Thyroid gland (tissue), 4 donors: ENCODE data around the gene NIPSNAP3A.

Experiments used
- POLR2A ChIP-seq, 2 donors: fragments of 450-650 bp; IDR thresholded peaks; one replicate each; pipeline ENCODE4 v1.6.1; 2017; ENCODE audit warnings: antibody characterized with exemption in 2 of 2, mild to moderate bottlenecking in 2 of 2, moderate library complexity in 1 of 2
- TF ChIP-seq, protein P1 (sequence below), 6 experiments: fragments of 200-600 bp in 3 of 6; fragments of 450-650 bp in 3 of 6; sonication (generic) in 3 of 6; IDR thresholded peaks; one replicate each; pipeline ENCODE4 v1.5.1; 2016 to 2019; ENCODE audit warnings: antibody characterized with exemption in 6 of 6, mild to moderate bottlenecking in 2 of 6, inconsistent platforms in 1 of 6, moderate library complexity in 1 of 6

DNA sequence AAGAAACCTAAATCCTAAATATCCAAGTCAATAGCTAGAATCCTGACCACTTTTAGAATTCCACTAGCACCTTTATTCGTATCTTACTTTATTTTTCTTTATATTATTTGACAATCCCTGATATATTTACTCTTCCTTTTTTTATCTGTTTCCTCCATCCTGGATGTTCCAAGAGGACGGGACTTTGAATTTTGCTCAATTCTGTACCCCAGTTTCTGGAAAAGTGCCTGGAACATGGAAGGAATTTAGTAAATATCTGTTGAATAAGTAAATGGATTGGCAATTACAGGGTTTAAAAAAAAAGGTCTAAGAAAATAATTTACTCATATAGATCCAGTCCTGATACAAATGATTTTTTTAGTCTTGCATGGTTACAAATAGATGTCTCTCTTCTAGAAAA lies 1.2 kb upstream of the NIPSNAP3A start:
- TF ChIP-seq, protein P1, sequence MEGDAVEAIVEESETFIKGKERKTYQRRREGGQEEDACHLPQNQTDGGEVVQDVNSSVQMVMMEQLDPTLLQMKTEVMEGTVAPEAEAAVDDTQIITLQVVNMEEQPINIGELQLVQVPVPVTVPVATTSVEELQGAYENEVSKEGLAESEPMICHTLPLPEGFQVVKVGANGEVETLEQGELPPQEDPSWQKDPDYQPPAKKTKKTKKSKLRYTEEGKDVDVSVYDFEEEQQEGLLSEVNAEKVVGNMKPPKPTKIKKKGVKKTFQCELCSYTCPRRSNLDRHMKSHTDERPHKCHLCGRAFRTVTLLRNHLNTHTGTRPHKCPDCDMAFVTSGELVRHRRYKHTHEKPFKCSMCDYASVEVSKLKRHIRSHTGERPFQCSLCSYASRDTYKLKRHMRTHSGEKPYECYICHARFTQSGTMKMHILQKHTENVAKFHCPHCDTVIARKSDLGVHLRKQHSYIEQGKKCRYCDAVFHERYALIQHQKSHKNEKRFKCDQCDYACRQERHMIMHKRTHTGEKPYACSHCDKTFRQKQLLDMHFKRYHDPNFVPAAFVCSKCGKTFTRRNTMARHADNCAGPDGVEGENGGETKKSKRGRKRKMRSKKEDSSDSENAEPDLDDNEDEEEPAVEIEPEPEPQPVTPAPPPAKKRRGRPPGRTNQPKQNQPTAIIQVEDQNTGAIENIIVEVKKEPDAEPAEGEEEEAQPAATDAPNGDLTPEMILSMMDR (IDR thresholded peaks at IDR 0.05), result no peak
- TF ChIP-seq POLR2A (IDR thresholded peaks at IDR 0.05), result no peak
